Measurements from ENCODE around the gene MTCH2.

Gene MTCH2

DNA sequence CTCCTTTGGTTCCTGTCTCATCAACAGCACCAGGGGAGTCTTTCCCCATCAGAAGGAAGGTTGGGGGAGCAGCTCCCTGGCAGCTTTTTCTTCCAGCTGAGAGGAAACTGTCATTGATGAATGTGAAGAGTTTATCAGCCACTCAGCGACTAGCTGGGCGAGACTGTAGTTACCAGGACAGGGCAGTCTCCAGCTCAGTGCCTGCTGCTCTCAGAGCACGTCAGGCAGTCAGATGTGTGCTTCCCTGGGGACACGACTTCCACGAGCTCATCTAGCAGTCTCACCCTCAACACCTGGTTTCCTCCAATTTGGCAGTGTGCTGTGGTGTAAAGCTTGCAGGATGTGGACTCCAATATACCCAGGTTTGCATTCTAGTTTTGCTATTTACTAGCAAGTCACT lies 35.6 kb downstream of the MTCH2 start:
- TF ChIP-seq, protein P1, sequence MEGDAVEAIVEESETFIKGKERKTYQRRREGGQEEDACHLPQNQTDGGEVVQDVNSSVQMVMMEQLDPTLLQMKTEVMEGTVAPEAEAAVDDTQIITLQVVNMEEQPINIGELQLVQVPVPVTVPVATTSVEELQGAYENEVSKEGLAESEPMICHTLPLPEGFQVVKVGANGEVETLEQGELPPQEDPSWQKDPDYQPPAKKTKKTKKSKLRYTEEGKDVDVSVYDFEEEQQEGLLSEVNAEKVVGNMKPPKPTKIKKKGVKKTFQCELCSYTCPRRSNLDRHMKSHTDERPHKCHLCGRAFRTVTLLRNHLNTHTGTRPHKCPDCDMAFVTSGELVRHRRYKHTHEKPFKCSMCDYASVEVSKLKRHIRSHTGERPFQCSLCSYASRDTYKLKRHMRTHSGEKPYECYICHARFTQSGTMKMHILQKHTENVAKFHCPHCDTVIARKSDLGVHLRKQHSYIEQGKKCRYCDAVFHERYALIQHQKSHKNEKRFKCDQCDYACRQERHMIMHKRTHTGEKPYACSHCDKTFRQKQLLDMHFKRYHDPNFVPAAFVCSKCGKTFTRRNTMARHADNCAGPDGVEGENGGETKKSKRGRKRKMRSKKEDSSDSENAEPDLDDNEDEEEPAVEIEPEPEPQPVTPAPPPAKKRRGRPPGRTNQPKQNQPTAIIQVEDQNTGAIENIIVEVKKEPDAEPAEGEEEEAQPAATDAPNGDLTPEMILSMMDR (IDR thresholded peaks at IDR 0.05): no peak

DNA sequence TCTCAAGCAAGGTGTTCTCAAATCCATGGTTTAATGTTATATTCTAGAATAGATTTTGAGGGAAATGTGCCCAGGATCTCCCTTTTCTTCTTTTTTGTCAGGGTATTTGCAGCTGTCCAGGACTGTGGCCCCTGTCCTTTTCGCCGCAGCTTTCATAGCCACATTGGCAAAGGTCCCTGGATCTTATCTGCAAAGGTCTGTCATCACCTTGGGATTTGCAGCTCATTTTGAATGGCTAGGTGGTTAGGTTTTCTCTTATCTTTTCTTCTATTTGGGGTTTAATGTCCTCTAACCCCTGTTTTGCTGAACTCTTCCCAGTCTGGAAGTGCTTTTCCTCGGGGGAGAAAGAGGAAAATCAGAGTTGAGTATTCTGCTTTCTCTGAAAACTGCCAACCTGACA lies 36.4 kb downstream of the MTCH2 start:
- TF ChIP-seq, protein P1 (IDR thresholded peaks at IDR 0.05): no peak

DNA sequence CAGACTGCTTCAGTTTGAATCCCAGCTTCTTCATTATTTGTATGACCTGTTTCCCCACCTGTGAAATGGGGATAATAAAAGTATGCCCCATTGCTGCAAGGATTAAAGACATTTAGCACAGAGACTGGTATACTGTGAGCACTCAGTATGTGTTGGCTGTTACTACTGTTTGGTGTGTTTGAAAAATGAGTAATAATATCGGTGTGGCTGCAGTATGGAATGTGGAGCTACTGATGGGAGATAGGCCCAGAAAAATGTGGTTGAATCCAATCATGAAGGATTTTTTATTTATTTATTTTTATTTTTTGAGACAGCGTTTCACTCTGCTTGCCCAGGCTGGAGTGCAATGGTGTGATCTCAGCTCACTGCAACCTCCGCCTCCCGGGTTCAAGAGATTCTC lies 39.1 kb downstream of the MTCH2 start:
- TF ChIP-seq, protein P1 (IDR thresholded peaks at IDR 0.05): no peak

DNA sequence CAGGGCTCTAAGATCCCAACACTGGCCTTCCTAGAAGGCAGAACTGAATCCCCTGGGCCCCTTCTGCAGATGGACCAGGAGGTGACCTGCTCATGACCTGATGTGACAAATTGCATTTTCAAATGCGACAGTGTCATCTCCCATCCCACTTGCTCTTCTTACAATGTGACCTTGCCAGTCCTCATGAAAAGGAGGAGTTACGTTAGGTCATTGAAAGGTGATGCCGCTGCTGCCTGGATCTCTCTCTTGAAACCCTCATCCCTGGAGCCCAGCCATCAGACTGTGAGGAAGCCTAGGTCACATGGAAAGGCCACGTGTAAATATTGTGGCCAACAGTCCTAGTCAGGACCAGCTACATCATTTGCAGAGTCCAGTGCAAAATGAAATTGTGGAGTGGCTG lies 42.5 kb downstream of the MTCH2 start:
- TF ChIP-seq, protein P1 (IDR thresholded peaks at IDR 0.05): no peak

DNA sequence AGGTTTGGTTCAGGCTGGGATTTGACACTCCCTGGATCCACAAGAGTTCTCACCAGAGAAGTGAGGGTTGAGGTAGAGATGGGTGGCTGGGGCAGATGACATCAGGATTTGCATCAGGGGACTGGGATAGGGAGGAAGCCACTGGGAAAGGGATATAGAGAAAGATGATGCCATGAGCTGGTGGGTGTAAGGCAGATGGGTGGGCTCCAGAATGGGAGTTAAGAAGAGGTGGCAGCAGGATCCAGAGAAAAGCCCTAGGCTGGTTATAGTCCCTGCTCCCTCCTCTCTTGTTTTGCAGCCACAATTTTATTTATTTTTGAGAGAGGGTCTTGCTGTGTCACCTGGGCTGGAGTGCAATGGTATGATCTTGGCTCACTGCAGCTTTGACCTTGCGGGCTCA lies 46.4 kb downstream of the MTCH2 start:
- TF ChIP-seq, protein P1 (IDR thresholded peaks at IDR 0.05): no peak

DNA sequence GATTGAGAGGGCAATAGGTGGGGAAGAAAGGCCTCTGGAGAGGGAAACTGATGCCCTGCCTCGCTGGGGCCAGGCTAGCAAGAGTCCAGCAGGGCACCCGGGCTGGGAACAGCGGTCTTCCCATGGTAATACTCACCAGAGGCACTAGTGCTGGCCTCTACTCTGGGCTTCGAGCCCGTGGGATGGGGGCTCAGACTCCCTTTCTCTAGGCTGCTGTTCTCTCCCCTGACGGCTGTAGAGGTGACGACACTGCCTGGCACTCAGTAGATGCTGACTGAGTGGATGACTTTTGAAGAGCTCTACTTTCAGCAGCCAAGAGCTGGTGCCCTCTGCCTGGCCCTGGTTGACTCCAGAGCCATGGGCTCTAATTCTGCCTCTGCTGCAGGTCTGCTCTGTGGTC lies 47.3 kb downstream of the MTCH2 start:
- TF ChIP-seq, protein P1 (IDR thresholded peaks at IDR 0.05): no peak

DNA sequence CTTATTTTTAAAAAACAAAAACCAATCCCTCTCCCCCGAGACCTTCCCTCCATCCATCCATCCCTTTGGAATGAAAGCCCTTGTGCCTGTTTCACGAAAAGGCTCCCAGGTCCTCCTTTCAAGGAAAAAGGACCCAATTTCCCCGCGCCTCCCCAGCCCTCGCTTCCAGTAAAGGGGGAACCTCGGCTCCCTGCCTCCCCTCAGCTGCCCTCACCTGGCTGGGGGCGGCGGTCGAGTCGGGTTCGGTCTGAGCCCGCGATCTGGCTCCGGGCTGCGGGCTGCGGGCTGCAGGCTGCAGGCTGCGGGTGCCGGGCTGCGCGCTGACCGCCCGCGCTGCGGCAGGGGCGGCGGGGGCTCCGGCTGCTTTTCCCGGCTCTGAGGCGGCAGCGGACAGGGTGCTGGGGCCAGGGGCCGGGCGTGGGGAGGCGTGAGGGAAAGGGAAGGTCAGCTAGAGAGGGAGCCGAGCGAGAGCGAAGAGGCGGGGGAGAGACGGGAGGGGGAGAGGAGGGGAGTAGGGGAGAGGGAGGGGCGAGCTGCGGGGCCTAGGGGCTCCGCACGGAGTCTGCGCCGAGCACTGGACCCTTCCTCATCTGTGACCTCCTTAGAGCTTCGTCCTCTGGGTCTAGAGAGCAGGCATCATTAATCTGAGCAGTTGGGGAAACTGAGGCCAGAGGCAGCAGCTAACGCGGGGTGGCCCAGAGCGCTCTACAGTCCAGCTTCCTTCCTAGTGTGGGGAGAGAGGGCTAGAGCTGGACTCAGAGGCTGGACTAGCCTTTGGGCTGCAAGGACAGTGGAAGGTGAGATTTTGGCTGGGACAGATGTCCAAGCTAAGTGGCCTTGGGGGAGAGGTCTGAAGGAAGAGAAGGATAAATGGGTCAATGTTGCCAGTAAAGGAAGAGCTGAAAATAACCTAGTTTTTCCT lies 48.2 kb downstream of the MTCH2 start, which contains the start of gene C1QTNF4:
Gene C1QTNF4, minus strand, starts transcription at position 478 of the 922 bp plus-strand sequence. CDS start 3,601 bp downstream, outside the sequence.
- TF ChIP-seq, protein P1 (IDR thresholded peaks at IDR 0.05): no peak

All from LNCAP (cell line).